GM12878 (cell line): ENCODE results near the gene PCNP. TPM values are rescaled to one million over a fixed set of nuclear protein-coding genes. Genes with fewer than 3 reads are reported as not detected.

ENCODE experiments used
- CHD1 ChIP-seq: IDR thresholded peaks from 2 replicates; pipeline ENCODE4 v1.6.1; 2012; ENCODE audit warnings: low read depth, low read length, improper control_type of control experiment
- EED ChIP-seq: sonication (generic); IDR thresholded peaks from 2 replicates; pipeline ENCODE4 v1.6.1; 2016; ENCODE audit warnings: antibody characterized with exemption, low read depth
- EP300 ChIP-seq, 2 experiments: fragments of 150-350 bp in 1 of 2; IDR thresholded peaks; 2 replicates each; pipeline ENCODE4 v1.6.1; 2011 to 2012; ENCODE audit warnings: low read depth in 2 of 2, low read length in 2 of 2, borderline replicate concordance in 1 of 2, improper control_type of control experiment in 1 of 2, inconsistent platforms in 1 of 2; ENCODE audit not compliant: control insufficient read depth in 1 of 2
- ETV6 ChIP-seq, 2 experiments: fragments of 450-650 bp in 1 of 2; IDR thresholded peaks in 1 of 2; conservative IDR thresholded peaks in 1 of 2; 2 replicates each; pipeline ENCODE4 v1.6.1; 2014; ENCODE audit warnings: antibody characterized with exemption in 1 of 2, borderline replicate concordance in 1 of 2, low read depth in 1 of 2, mild to moderate bottlenecking in 1 of 2, moderate library complexity in 1 of 2
- EZH2 ChIP-seq: IDR thresholded peaks from 2 replicates; pipeline ENCODE4 v1.6.1; 2012; ENCODE audit warnings: low read depth, mild to moderate bottlenecking, control low read depth, inconsistent platforms, low read length, borderline replicate concordance; ENCODE audit not compliant: control insufficient read depth
- FOXM1 ChIP-seq: IDR thresholded peaks from 2 replicates; pipeline ENCODE4 v1.6.1; 2012; ENCODE audit warnings: low read depth, mild to moderate bottlenecking, inconsistent platforms, low read length, moderate library complexity
- HDAC6 ChIP-seq: fragments of 200-600 bp; sonication (generic); IDR thresholded peaks from one replicate; pipeline ENCODE4 v1.8.0; 2017; ENCODE audit warnings: antibody characterized with exemption; ENCODE audit not compliant: unreplicated experiment
- KAT2A ChIP-seq: conservative IDR thresholded peaks from 2 replicates; pipeline ENCODE4 v1.6.1; 2011; ENCODE audit warnings: low read depth, low read length; ENCODE audit not compliant: control insufficient read depth
- LARP7 ChIP-seq: fragments of 450-650 bp; IDR thresholded peaks from 2 replicates; pipeline ENCODE4 v1.6.1; 2017; ENCODE audit warnings: mild to moderate bottlenecking
- MYB ChIP-seq: fragments of 150-350 bp; IDR thresholded peaks from 2 replicates; pipeline ENCODE4 v1.6.1; 2014; ENCODE audit warnings: mild to moderate bottlenecking, low read depth, low read length, borderline replicate concordance
- MYC ChIP-seq: IDR thresholded peaks from 2 replicates; pipeline ENCODE4 v1.6.1; 2011; ENCODE audit warnings: mild to moderate bottlenecking, low read length, moderate library complexity, inconsistent platforms; ENCODE audit not compliant: insufficient read depth, insufficient replicate concordance, insufficient read length, severe bottlenecking
- NFXL1 ChIP-seq: fragments of 450-650 bp; IDR thresholded peaks from 2 replicates; pipeline ENCODE4 v1.6.1; 2017; ENCODE audit warnings: antibody characterized with exemption, mild to moderate bottlenecking, borderline replicate concordance
- NFYB ChIP-seq: IDR thresholded peaks from 2 replicates; pipeline ENCODE4 v1.6.1; 2011; ENCODE audit warnings: low read depth, mild to moderate bottlenecking, low read length, improper control_type of control experiment, moderate library complexity; ENCODE audit not compliant: insufficient read depth
- NKRF ChIP-seq: fragments of 450-650 bp; conservative IDR thresholded peaks from 2 replicates; pipeline ENCODE4 v1.6.1; 2017; ENCODE audit warnings: mild to moderate bottlenecking, moderate library complexity
- NRF1 ChIP-seq: conservative IDR thresholded peaks from 2 replicates; pipeline ENCODE4 v1.6.1; 2011; ENCODE audit warnings: mild to moderate bottlenecking, low read depth, low read length, improper control_type of control experiment
- PBX3 ChIP-seq: IDR thresholded peaks from 2 replicates; pipeline ENCODE4 v1.6.1; 2011; ENCODE audit warnings: mild to moderate bottlenecking, low read depth, low read length, moderate library complexity; ENCODE audit not compliant: insufficient replicate concordance
- POLR2A ChIP-seq: IDR thresholded peaks from 2 replicates; pipeline ENCODE4 v1.6.1; 2011; ENCODE audit warnings: low read depth, mild to moderate bottlenecking, low read length
- POLR2AphosphoS5 ChIP-seq: IDR thresholded peaks from 2 replicates; pipeline ENCODE4 v1.6.1; 2011; ENCODE audit warnings: mild to moderate bottlenecking, low read length, inconsistent platforms
- RFX5 ChIP-seq: IDR thresholded peaks from 2 replicates; pipeline ENCODE4 v1.6.1; 2011; ENCODE audit warnings: low read depth, low read length, improper control_type of control experiment
- SMAD5 ChIP-seq: IDR thresholded peaks from 2 replicates; pipeline ENCODE4 v1.6.1; 2016; ENCODE audit warnings: antibody characterized with exemption, low read depth
- SMC3 ChIP-seq: IDR thresholded peaks from 2 replicates; pipeline ENCODE4 v1.6.1; 2011; ENCODE audit warnings: low read length, improper control_type of control experiment, borderline replicate concordance
- SP1 ChIP-seq: IDR thresholded peaks from one replicate; pipeline ENCODE4 v1.6.1; 2011; ENCODE audit warnings: low read depth, low read length
- TAF1 ChIP-seq: IDR thresholded peaks from 2 replicates; pipeline ENCODE4 v1.6.1; 2011; ENCODE audit warnings: mild to moderate bottlenecking, low read depth, low read length, borderline replicate concordance
- USF2 ChIP-seq: IDR thresholded peaks from 2 replicates; pipeline ENCODE4 v1.6.1; 2011; ENCODE audit warnings: low read depth, low read length, improper control_type of control experiment, borderline replicate concordance
- WRNIP1 ChIP-seq: IDR thresholded peaks from 2 replicates; pipeline ENCODE4 v1.6.1; 2011; ENCODE audit warnings: low read depth, low read length, improper control_type of control experiment, borderline replicate concordance
- ZNF24 ChIP-seq: fragments of 450-650 bp; IDR thresholded peaks from 2 replicates; pipeline ENCODE4 v1.6.1; 2017; ENCODE audit warnings: antibody characterized with exemption, mild to moderate bottlenecking
- ZNF384 ChIP-seq: IDR thresholded peaks from 2 replicates; pipeline ENCODE4 v1.6.1; 2012; ENCODE audit warnings: low read depth, mild to moderate bottlenecking, low read length, improper control_type of control experiment, borderline replicate concordance
- polyA plus RNA-seq, 11 experiments: library from polyadenylated mRNA; depleted of rRNA in 4 of 11; unstranded in 6 of 11; stranded (reverse) in 5 of 11; fragments of >200 nt; fragmentation: Nextera tagmentation in 4 of 11; fragmentation: Illumina TruSeq in 1 of 11; extraction: Ambion mirVana in 4 of 11; extraction: Trizol in 1 of 11; gene quantifications; 1 replicate in 1 of 11; 2 replicates in 10 of 11; pipeline versions ENCODE4 v1.2.1 to v1.2.3, GENCODE V29; 2011 to 2016; ENCODE audit warnings: inconsistent platforms in 2 of 11, missing spikeins in 2 of 11, low read depth in 1 of 11
- total RNA-seq, 4 experiments: library from RNA; depleted of rRNA in 3 of 4; stranded (reverse); fragments of >200 nt in 3 of 4; fragmentation: Illumina TruSeq in 1 of 4; extraction: Trizol in 1 of 4; gene quantifications; 2 replicates each; pipeline versions ENCODE4 v1.2.1 to v1.2.3, GENCODE V29; 2013 to 2021

PCNP gene
- total and polyA plus RNA-seq, 10 of the 15 experiments (the other 5 are each of a cell fraction or from before 2014, with no cell fraction given): 49.8 to 179 (median 109) TPM

GRCh38 chr3:101574388-101575112 lies 570 bp downstream of the PCNP start (continued):
- TF ChIP-seq EP300 (IDR thresholded peaks at IDR 0.05; ENCODE audit: borderline replicate concordance in 1 of 2, control insufficient read depth in 1 of 2, low read depth in 2 of 2, low read length in 2 of 2) (no peak), KAT2A (no peak), HDAC6 (no peak), SP1 (no peak), ZNF24 (no peak), ETV6 (conservative IDR thresholded peaks at IDR 0.05 in 1 of 2, IDR thresholded peaks at IDR 0.05 in 1 of 2; ENCODE audit: borderline replicate concordance in 1 of 2, low read depth in 1 of 2) (no peak), LARP7 (peak; percentile 70; the same call in 1 of the 2 replicates), FOXM1 (no peak), PBX3 (no peak), ZNF384 (no peak), SMC3 (no peak), POLR2AphosphoS5 (peak; percentile 17), SMAD5 (peak; percentile 21; the same call in 1 of the 2 replicates), NKRF (0 out of 2 replicates have a peak, but pooled peaks have one; percentile 34), NFXL1 (no peak), MYB (no peak), EED (no peak), WRNIP1 (0 out of 2 replicates have a peak, but pooled peaks have one; percentile 46), TAF1 (peak; percentile 5; the same call in 1 of the 2 replicates), NFYB (no peak), CHD1 (no peak), POLR2A (peak; percentile 45), RFX5 (no peak), NRF1 (no peak), USF2 (no peak), MYC (peak; percentile 45), EZH2 (no peak)
- TF ChIP-seq, all 136 proteins: peak for 8
